Panc1 (cell line): ENCODE measurements around the gene ADGRV1. TPM values are rescaled to one million over a fixed set of nuclear protein-coding genes. Genes with fewer than 3 reads are reported as not detected.

ENCODE experiments used
- ATAC-seq: fragments of 200-7000 bp; cut with Tn5 transposase; 2 replicates; pipeline ENCODE4 v1.9.1; 2020; ENCODE audit warnings: mild to moderate bottlenecking, moderate library complexity
- BruUV-seq: library from RNA; stranded (reverse); fragments of 400-500 nt; replicated peaks from 2 replicates; lab custom pipeline; 2021; lab: Mats Ljungman, UMichigan
- CTCF ChIA-PET: fragments of 300-600 bp; sonication (Branson Sonifier 250); formaldehyde crosslinking; loops from one replicate; lab custom pipeline; 2022; ENCODE audit warnings: antibody characterized with exemption; lab: Charles Lee
- POLR2A ChIA-PET: fragments of 300-600 bp; sonication (Branson Sonifier 250); formaldehyde crosslinking; loops from one replicate; lab custom pipeline; 2022; ENCODE audit warnings: antibody characterized with exemption; lab: Charles Lee
- DNase-seq: peaks from one replicate; pipeline ENCODE4 v3.0.0-alpha.2; 2010; ENCODE audit warnings: low read depth, low spot score
- H3K27ac ChIP-seq: 2 replicates; pipeline ENCODE4 v1.5.1; 2011; ENCODE audit warnings: mild to moderate bottlenecking, low read length, inconsistent platforms
- H3K27me3 ChIP-seq: fragments of 200-500 bp; sonication (Bioruptor generic); 2 replicates; pipeline ENCODE4 v1.6.0; 2014; ENCODE audit warnings: low read length, inconsistent platforms; ENCODE audit not compliant: control insufficient read depth, insufficient read depth
- H3K36me3 ChIP-seq: fragments of 200-500 bp; sonication (Bioruptor generic); 2 replicates; pipeline ENCODE4 v1.5.1; 2014; ENCODE audit warnings: inconsistent platforms, mild to moderate bottlenecking, low read length, moderate library complexity; ENCODE audit not compliant: control insufficient read depth, insufficient read depth
- H3K4me1 ChIP-seq: 2 replicates; pipeline ENCODE4 v1.5.1; 2011; ENCODE audit warnings: inconsistent platforms, mild to moderate bottlenecking, low read length, moderate library complexity; ENCODE audit not compliant: control insufficient read depth, insufficient read depth
- H3K4me3 ChIP-seq, 2 experiments: 2 replicates each; pipeline ENCODE4 v1.5.1; 2011 to 2012; ENCODE audit warnings: low read depth in 2 of 2, low read length in 2 of 2, mild to moderate bottlenecking in 2 of 2, inconsistent platforms in 1 of 2, moderate library complexity in 1 of 2
- H3K9me3 ChIP-seq: fragments of 200-500 bp; sonication (Bioruptor generic); 2 replicates; pipeline ENCODE4 v1.5.1; 2014; ENCODE audit warnings: low read depth, mild to moderate bottlenecking, inconsistent platforms, low read length, moderate library complexity; ENCODE audit not compliant: control insufficient read depth, insufficient read depth
- POLR2AphosphoS5 ChIP-seq: IDR thresholded peaks from 2 replicates; pipeline ENCODE4 v1.6.1; 2012; ENCODE audit warnings: mild to moderate bottlenecking, low read depth, low read length, moderate library complexity
- SIN3A ChIP-seq: IDR thresholded peaks from 2 replicates; pipeline ENCODE4 v1.6.1; 2012; ENCODE audit warnings: low read depth, mild to moderate bottlenecking, low read length, moderate library complexity, borderline replicate concordance; ENCODE audit not compliant: insufficient read depth
- TCF7L2 ChIP-seq: IDR thresholded peaks from 2 replicates; pipeline ENCODE4 v1.6.1; 2011; ENCODE audit warnings: mild to moderate bottlenecking, low read depth, low read length, inconsistent platforms
- in situ Hi-C: cut with HindIII; loops from 2 replicates; pipeline ENCODE4 v1.10.0; 2016; ENCODE audit warnings: low sequenced_read_pairs, low pct_unique_long_range_greater_than_20kb
- intact Hi-C: fragments of 100-400 bp; cut with micrococcal nuclease; formaldehyde crosslinking; loops from one replicate; pipeline ENCODE4 v1.10.0; 2022; ENCODE audit not compliant: unreplicated experiment
- total RNA-seq: library from RNA; stranded (reverse); gene quantifications from one replicate; pipeline ENCODE4 v1.2.1, GENCODE V29; 2021; ENCODE audit not compliant: unreplicated experiment
- TF ChIP-seq, protein P1 (sequence below): fragments of 450-650 bp; IDR thresholded peaks from 2 replicates; pipeline ENCODE4 v1.5.1; 2017; ENCODE audit warnings: mild to moderate bottlenecking
- TF ChIP-seq, protein P2 (sequence below), 2 experiments: IDR thresholded peaks; 2 replicates each; pipeline ENCODE4 v1.6.1; 2011 to 2012; ENCODE audit warnings: low read depth in 2 of 2, control low read depth in 1 of 2, low read length in 1 of 2, mild to moderate bottlenecking in 1 of 2, moderate library complexity in 1 of 2; ENCODE audit not compliant: insufficient read depth in 1 of 2

The ADGRV1 gene
- total RNA-seq, 1 experiment from 2014 or later, result 0.49 TPM

- Histone ChIP-seq H3K27ac (no peak overlapping the region), H3K4me3 (no peak overlapping the region), H3K36me3 (no peaks in the 10 kb centered on the region), H3K27me3 (no peaks in the 10 kb centered on the region), H3K4me1 (no peaks in the 10 kb centered on the region; the same call in 1 of the 2 replicates), H3K9me3 (no peaks in the 10 kb centered on the region)
- in situ Hi-C loops (no loop called here), intact Hi-C loops (no loop called here)
- TF ChIP-seq TCF7L2, result no peak
- TF ChIP-seq, protein P1, sequence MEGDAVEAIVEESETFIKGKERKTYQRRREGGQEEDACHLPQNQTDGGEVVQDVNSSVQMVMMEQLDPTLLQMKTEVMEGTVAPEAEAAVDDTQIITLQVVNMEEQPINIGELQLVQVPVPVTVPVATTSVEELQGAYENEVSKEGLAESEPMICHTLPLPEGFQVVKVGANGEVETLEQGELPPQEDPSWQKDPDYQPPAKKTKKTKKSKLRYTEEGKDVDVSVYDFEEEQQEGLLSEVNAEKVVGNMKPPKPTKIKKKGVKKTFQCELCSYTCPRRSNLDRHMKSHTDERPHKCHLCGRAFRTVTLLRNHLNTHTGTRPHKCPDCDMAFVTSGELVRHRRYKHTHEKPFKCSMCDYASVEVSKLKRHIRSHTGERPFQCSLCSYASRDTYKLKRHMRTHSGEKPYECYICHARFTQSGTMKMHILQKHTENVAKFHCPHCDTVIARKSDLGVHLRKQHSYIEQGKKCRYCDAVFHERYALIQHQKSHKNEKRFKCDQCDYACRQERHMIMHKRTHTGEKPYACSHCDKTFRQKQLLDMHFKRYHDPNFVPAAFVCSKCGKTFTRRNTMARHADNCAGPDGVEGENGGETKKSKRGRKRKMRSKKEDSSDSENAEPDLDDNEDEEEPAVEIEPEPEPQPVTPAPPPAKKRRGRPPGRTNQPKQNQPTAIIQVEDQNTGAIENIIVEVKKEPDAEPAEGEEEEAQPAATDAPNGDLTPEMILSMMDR, result no peak
- TF ChIP-seq SIN3A, result no peak
- no peak for TF ChIP-seq POLR2AphosphoS5
- TF ChIP-seq, protein P2, sequence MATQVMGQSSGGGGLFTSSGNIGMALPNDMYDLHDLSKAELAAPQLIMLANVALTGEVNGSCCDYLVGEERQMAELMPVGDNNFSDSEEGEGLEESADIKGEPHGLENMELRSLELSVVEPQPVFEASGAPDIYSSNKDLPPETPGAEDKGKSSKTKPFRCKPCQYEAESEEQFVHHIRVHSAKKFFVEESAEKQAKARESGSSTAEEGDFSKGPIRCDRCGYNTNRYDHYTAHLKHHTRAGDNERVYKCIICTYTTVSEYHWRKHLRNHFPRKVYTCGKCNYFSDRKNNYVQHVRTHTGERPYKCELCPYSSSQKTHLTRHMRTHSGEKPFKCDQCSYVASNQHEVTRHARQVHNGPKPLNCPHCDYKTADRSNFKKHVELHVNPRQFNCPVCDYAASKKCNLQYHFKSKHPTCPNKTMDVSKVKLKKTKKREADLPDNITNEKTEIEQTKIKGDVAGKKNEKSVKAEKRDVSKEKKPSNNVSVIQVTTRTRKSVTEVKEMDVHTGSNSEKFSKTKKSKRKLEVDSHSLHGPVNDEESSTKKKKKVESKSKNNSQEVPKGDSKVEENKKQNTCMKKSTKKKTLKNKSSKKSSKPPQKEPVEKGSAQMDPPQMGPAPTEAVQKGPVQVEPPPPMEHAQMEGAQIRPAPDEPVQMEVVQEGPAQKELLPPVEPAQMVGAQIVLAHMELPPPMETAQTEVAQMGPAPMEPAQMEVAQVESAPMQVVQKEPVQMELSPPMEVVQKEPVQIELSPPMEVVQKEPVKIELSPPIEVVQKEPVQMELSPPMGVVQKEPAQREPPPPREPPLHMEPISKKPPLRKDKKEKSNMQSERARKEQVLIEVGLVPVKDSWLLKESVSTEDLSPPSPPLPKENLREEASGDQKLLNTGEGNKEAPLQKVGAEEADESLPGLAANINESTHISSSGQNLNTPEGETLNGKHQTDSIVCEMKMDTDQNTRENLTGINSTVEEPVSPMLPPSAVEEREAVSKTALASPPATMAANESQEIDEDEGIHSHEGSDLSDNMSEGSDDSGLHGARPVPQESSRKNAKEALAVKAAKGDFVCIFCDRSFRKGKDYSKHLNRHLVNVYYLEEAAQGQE (IDR thresholded peaks at IDR 0.05; ENCODE audit: insufficient read depth in 1 of 2, low read depth in 2 of 2, low read length in 1 of 2), result no peak
- no TSS peak for BruUV-seq
- ATAC-seq (no peak), DNase-seq (no peak)
- CTCF ChIA-PET, result no interaction called here
- POLR2A ChIA-PET, result no interaction called here
Measured at GRCh38 chr5:91072881-91073280, 514.3 kb downstream of the ADGRV1 start.

DNA sequence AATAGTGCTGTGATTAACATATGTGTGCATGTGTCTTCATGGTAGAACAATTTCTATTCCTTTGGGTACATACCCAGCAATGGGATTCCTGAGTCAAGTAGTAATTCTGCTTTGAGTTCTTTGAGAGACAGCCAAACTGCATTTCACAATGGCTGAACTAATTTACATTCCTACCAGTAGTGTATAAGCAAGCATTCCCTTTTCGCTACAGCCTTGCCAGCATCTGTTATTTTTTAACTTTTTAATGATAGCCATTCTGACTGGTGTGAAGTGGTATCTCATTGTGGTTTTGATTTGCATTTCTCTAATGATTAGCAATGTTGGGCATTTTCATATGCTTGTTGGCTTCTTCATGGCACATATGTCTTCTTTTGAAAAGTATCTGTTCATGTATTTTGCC lies 516.0 kb downstream of the ADGRV1 start:
- no peak overlapping the region for H3K27ac ChIP-seq
- H3K4me3 ChIP-seq, result no peak overlapping the region
- ATAC-seq (no peak), DNase-seq (no peak)
- in situ Hi-C loops (no loop called here), intact Hi-C loops (no loop called here)
- TF ChIP-seq SIN3A (no peak), TCF7L2 (no peak), POLR2AphosphoS5 (no peak)
- TF ChIP-seq, protein P1, result no peak
- TF ChIP-seq, protein P2 (IDR thresholded peaks at IDR 0.05; ENCODE audit: insufficient read depth in 1 of 2, low read depth in 2 of 2, low read length in 1 of 2), result no peak
- BruUV-seq, result no TSS peak
- no peaks in the 10 kb centered on the region for H3K27me3 ChIP-seq
- H3K4me1 ChIP-seq, result no peaks in the 10 kb centered on the region; the same call in 1 of the 2 replicates
- H3K9me3 ChIP-seq, result no peaks in the 10 kb centered on the region
- ChIA-PET CTCF (no interaction called here), POLR2A (no interaction called here)
- no peaks in the 10 kb centered on the region for H3K36me3 ChIP-seq
